ENCODE results near the gene NMRAL1.

The NMRAL1 gene

GRCh38 chr16:4452674-4453073, 21.8 kb downstream of the NMRAL1 start:
- CTCF ChIA-PET, result no interaction called here
- DNase-seq (ENCODE audit: extremely low spot score), result no peak
- POLR2A ChIA-PET, result interaction anchor here (1.2 kb wide), 1 partner anchor 24 kb away, joined by 3 read pairs; the partner anchor contains the start of gene HMOX2
- TF ChIP-seq FOXA1 (IDR thresholded peaks at IDR 0.05) (no peak), ARNT (IDR thresholded peaks at IDR 0.05) (no peak), CTBP1 (IDR thresholded peaks at IDR 0.05; ENCODE audit: borderline replicate concordance) (no peak), LEF1 (IDR thresholded peaks at IDR 0.05; ENCODE audit: borderline replicate concordance) (no peak), PKNOX1 (IDR thresholded peaks at IDR 0.05) (no peak), NFRKB (IDR thresholded peaks at IDR 0.05) (no peak), FOXK2 (IDR thresholded peaks at IDR 0.05) (no peak), L3MBTL2 (conservative IDR thresholded peaks at IDR 0.05) (no peak), FOXM1 (IDR thresholded peaks at IDR 0.05; ENCODE audit: borderline replicate concordance) (no peak), ELF4 (IDR thresholded peaks at IDR 0.05) (no peak), SUZ12 (IDR thresholded peaks at IDR 0.05) (no peak), ZNF384 (IDR thresholded peaks at IDR 0.05) (no peak), SP1 (IDR thresholded peaks at IDR 0.05) (no peak), BHLHE40 (IDR thresholded peaks at IDR 0.05; ENCODE audit: borderline replicate concordance) (no peak), HDGF (IDR thresholded peaks at IDR 0.05; ENCODE audit: borderline replicate concordance) (no peak)

DNA sequence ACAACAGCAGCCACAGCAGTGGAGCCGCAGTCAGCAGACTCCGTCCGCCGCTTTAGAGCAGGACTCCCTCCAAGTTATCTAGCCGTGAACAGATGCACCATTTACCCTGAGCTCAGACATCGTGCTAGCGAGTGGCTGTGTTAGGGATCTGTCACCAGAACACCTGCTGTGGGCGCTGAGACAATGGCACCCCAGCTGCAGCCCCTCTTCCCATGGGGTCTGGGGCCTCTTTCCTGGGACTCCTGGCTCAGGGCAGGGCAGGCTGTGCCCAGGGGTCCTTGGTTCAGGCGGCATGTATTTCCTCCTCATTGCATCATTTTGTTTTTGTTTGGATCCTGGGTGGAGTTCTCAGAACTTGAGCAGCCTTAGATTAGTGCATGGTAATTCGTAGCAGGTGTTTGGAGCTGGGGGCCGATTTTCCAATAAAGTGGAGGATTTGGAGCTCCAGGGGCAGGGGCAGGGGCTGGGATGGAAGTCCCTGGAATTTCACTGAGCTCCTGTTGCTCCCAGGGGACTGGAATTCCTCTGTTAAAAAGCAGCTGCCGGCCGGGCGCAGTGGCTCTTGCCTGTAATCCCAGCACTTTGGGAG, 23.4 kb downstream of the NMRAL1 start:
- no peak for TF ChIP-seq ELF4 (IDR thresholded peaks at IDR 0.05)
- no peak for TF ChIP-seq LEF1 (IDR thresholded peaks at IDR 0.05; ENCODE audit: borderline replicate concordance)
- no peak for TF ChIP-seq ARNT (IDR thresholded peaks at IDR 0.05)
- TF ChIP-seq CTBP1 (IDR thresholded peaks at IDR 0.05; ENCODE audit: borderline replicate concordance), result no peak
- no peak for TF ChIP-seq SUZ12 (IDR thresholded peaks at IDR 0.05)
- TF ChIP-seq FOXM1 (IDR thresholded peaks at IDR 0.05; ENCODE audit: borderline replicate concordance), result no peak
- TF ChIP-seq PKNOX1 (IDR thresholded peaks at IDR 0.05), result no peak
- TF ChIP-seq HDGF (IDR thresholded peaks at IDR 0.05; ENCODE audit: borderline replicate concordance), result no peak
- TF ChIP-seq ZNF384 (IDR thresholded peaks at IDR 0.05), result no peak
- no peak for TF ChIP-seq FOXA1 (IDR thresholded peaks at IDR 0.05)
- no peak for TF ChIP-seq FOXK2 (IDR thresholded peaks at IDR 0.05)
- no peak for TF ChIP-seq NFRKB (IDR thresholded peaks at IDR 0.05)
- no peak for TF ChIP-seq L3MBTL2 (conservative IDR thresholded peaks at IDR 0.05)
- ChIA-PET POLR2A (no interaction called here), CTCF (no interaction called here)
- DNase-seq (ENCODE audit: extremely low spot score), result no peak

GRCh38 chr16:4450430-4450829, 24.0 kb downstream of the NMRAL1 start:
- TF ChIP-seq ARNT (IDR thresholded peaks at IDR 0.05), result no peak
- TF ChIP-seq ELF4 (IDR thresholded peaks at IDR 0.05), result no peak
- TF ChIP-seq SUZ12 (IDR thresholded peaks at IDR 0.05), result no peak
- no peak for TF ChIP-seq FOXA1 (IDR thresholded peaks at IDR 0.05)
- no peak for TF ChIP-seq SP1 (IDR thresholded peaks at IDR 0.05)
- TF ChIP-seq BHLHE40 (IDR thresholded peaks at IDR 0.05; ENCODE audit: borderline replicate concordance), result no peak
- TF ChIP-seq NFRKB (IDR thresholded peaks at IDR 0.05), result no peak
- no peak for TF ChIP-seq FOXK2 (IDR thresholded peaks at IDR 0.05)
- TF ChIP-seq HDGF (IDR thresholded peaks at IDR 0.05; ENCODE audit: borderline replicate concordance), result no peak
- TF ChIP-seq L3MBTL2 (conservative IDR thresholded peaks at IDR 0.05), result no peak
- TF ChIP-seq FOXM1 (IDR thresholded peaks at IDR 0.05; ENCODE audit: borderline replicate concordance), result no peak
- TF ChIP-seq PKNOX1 (IDR thresholded peaks at IDR 0.05), result no peak
- no peak for TF ChIP-seq CTBP1 (IDR thresholded peaks at IDR 0.05; ENCODE audit: borderline replicate concordance)
- TF ChIP-seq TARDBP (IDR thresholded peaks at IDR 0.05), result no peak
- TF ChIP-seq ZNF384 (IDR thresholded peaks at IDR 0.05), result no peak
- TF ChIP-seq LEF1 (IDR thresholded peaks at IDR 0.05; ENCODE audit: borderline replicate concordance), result no peak
- ChIA-PET CTCF (no interaction called here), POLR2A (no interaction called here)
- no peak for DNase-seq (ENCODE audit: extremely low spot score)

- CTCF ChIA-PET, result no interaction called here
- no peak for TF ChIP-seq ARNT (IDR thresholded peaks at IDR 0.05)
- TF ChIP-seq TARDBP (IDR thresholded peaks at IDR 0.05), result no peak
- TF ChIP-seq SP1 (IDR thresholded peaks at IDR 0.05), result no peak
- no peak for TF ChIP-seq BHLHE40 (IDR thresholded peaks at IDR 0.05; ENCODE audit: borderline replicate concordance)
- no peak for DNase-seq (ENCODE audit: extremely low spot score)
- POLR2A ChIA-PET, result no interaction called here
Observed at GRCh38 chr16:4443986-4444385, 30.4 kb downstream of the NMRAL1 start.

DNA sequence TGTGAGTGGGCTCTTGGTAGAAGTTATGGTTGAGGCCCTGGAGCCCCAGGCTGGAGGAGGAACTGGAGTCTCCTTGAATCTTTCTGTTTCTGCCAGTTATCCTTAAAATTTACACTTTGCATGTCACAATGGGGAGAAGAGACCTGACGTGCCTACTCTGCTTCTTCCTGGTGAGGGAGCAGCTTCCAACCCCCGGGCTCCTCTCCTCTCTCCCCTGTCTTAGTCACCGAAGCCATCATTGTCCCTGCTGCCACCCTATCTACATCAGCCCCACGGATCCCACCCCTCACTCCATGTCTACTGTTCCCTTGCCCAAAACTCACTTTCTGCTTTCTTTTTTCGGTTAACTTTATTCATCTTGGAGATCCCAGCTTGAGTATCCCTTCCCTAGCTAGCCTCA, 31.2 kb downstream of the NMRAL1 start:
- TF ChIP-seq ZNF384 (IDR thresholded peaks at IDR 0.05) (no peak), FOXA1 (IDR thresholded peaks at IDR 0.05) (no peak), BHLHE40 (IDR thresholded peaks at IDR 0.05; ENCODE audit: borderline replicate concordance) (no peak), ARNT (IDR thresholded peaks at IDR 0.05) (no peak), SP1 (IDR thresholded peaks at IDR 0.05) (no peak), PKNOX1 (IDR thresholded peaks at IDR 0.05) (no peak), LEF1 (IDR thresholded peaks at IDR 0.05; ENCODE audit: borderline replicate concordance) (no peak), FOXM1 (IDR thresholded peaks at IDR 0.05; ENCODE audit: borderline replicate concordance) (no peak)
- ChIA-PET POLR2A (no interaction called here), CTCF (interaction anchor here (0.6 kb wide), 2 partner anchors 21 to 562 kb away, joined by 3 read pairs; no protein-coding TSS in a partner anchor)
- no peak for DNase-seq (ENCODE audit: extremely low spot score)

DNA sequence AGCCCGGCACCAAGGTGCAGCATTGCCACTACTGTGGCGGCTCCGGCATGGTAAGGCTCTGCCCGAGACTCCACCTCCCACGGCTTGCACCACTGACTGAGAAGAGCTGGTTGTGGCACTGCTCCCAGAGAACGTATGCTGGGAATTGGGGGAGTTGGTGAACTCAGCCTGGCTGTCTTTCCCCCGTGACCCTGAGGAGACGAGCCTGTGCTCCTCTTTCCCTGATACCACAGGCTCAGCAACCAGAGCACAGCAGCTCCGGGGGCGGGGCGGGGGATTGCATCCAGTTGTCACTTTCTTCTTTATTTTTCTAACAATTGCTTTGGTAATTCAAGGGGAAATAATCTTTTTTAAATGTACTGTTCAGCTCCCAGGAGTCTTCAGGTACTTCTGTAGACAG, 32.1 kb downstream of the NMRAL1 start:
- CTCF ChIA-PET, result no interaction called here
- POLR2A ChIA-PET, result no interaction called here
- DNase-seq (ENCODE audit: extremely low spot score), result no peak
- TF ChIP-seq ELF4 (IDR thresholded peaks at IDR 0.05), result no peak
- no peak for TF ChIP-seq BHLHE40 (IDR thresholded peaks at IDR 0.05; ENCODE audit: borderline replicate concordance)
- no peak for TF ChIP-seq PKNOX1 (IDR thresholded peaks at IDR 0.05)
- no peak for TF ChIP-seq SUZ12 (IDR thresholded peaks at IDR 0.05)
- no peak for TF ChIP-seq CTBP1 (IDR thresholded peaks at IDR 0.05; ENCODE audit: borderline replicate concordance)
- no peak for TF ChIP-seq LEF1 (IDR thresholded peaks at IDR 0.05; ENCODE audit: borderline replicate concordance)
- no peak for TF ChIP-seq HDGF (IDR thresholded peaks at IDR 0.05; ENCODE audit: borderline replicate concordance)
- no peak for TF ChIP-seq FOXK2 (IDR thresholded peaks at IDR 0.05)
- TF ChIP-seq FOXA1 (IDR thresholded peaks at IDR 0.05), result no peak
- TF ChIP-seq SP1 (IDR thresholded peaks at IDR 0.05), result no peak
- TF ChIP-seq TARDBP (IDR thresholded peaks at IDR 0.05), result no peak
- no peak for TF ChIP-seq FOXM1 (IDR thresholded peaks at IDR 0.05; ENCODE audit: borderline replicate concordance)

All from HEK293T (cell line).